GM23338 (cell line): ENCODE measurements around the gene DGKB.

Source experiments
- EZH2 ChIP-seq: fragments of 200-600 bp; sonication (generic); IDR thresholded peaks from one replicate; pipeline ENCODE4 v1.8.0; 2017; ENCODE audit warnings: antibody characterized with exemption, mild to moderate bottlenecking, low read depth; ENCODE audit not compliant: unreplicated experiment
- EZH2phosphoT487 ChIP-seq: fragments of 200-600 bp; sonication (generic); IDR thresholded peaks from one replicate; pipeline ENCODE4 v1.8.1; 2018; ENCODE audit warnings: antibody characterized with exemption; ENCODE audit not compliant: unreplicated experiment
- POLR2AphosphoS5 ChIP-seq: IDR thresholded peaks from 2 replicates; pipeline ENCODE4 v1.6.1; 2016; ENCODE audit warnings: antibody characterized with exemption, low read depth
- TF ChIP-seq, protein P1 (sequence below), 2 experiments: fragments of 200-600 bp in 1 of 2; sonication (generic) in 1 of 2; conservative IDR thresholded peaks; 2 replicates each; pipeline versions ENCODE4 v1.5.1 to v1.6.1; 2016 to 2017; ENCODE audit warnings: antibody characterized with exemption in 2 of 2, low read depth in 2 of 2, mild to moderate bottlenecking in 2 of 2, moderate library complexity in 1 of 2

DNA sequence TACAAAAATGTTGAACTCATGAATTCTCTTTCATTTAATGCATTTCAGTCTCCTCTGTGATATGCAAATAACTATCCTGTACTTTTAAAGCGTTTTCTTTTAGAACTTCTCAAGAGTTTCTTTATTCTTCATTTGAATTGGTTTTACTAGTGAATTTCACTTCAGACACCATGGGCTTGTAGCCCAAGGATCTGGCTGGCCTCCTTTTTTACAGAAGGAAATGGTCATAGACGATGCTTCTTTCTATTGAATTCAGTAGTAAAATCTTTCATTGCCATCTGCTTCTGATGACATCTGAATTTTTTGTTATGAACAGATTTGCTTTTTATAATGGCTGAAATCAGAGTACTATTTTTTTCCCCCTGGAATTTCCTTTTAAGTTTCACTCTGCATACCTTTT lies 777.8 kb downstream of the DGKB start:
- TF ChIP-seq EZH2 (no peak), EZH2phosphoT487 (no peak), POLR2AphosphoS5 (no peak)
- TF ChIP-seq, protein P1, sequence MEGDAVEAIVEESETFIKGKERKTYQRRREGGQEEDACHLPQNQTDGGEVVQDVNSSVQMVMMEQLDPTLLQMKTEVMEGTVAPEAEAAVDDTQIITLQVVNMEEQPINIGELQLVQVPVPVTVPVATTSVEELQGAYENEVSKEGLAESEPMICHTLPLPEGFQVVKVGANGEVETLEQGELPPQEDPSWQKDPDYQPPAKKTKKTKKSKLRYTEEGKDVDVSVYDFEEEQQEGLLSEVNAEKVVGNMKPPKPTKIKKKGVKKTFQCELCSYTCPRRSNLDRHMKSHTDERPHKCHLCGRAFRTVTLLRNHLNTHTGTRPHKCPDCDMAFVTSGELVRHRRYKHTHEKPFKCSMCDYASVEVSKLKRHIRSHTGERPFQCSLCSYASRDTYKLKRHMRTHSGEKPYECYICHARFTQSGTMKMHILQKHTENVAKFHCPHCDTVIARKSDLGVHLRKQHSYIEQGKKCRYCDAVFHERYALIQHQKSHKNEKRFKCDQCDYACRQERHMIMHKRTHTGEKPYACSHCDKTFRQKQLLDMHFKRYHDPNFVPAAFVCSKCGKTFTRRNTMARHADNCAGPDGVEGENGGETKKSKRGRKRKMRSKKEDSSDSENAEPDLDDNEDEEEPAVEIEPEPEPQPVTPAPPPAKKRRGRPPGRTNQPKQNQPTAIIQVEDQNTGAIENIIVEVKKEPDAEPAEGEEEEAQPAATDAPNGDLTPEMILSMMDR (conservative IDR thresholded peaks at IDR 0.05; ENCODE audit: low read depth in 2 of 2), result no peak
